Smooth muscle cell (in vitro differentiated cells): Measurements from ENCODE around the gene THRSP. TPM values are rescaled to one million over a fixed set of nuclear protein-coding genes. Genes with fewer than 3 reads are reported as not detected.

Source experiments
- DNase-seq: peaks from one replicate; lab custom pipeline; 2025; ENCODE audit not compliant: unreplicated experiment; lab: John Stamatoyannopoulos, UW
- H2AFZ ChIP-seq: fragments of 200-600 bp; sonication (generic); 2 replicates; pipeline ENCODE4 v1.6.0; 2016; ENCODE audit warnings: antibody characterized with exemption, low read depth, mild to moderate bottlenecking
- H3F3A ChIP-seq: fragments of 200-600 bp; sonication (generic); 2 replicates; pipeline ENCODE4 v1.6.0; 2017; ENCODE audit warnings: antibody characterized with exemption, low read depth
- H3K27ac ChIP-seq: fragments of 200-600 bp; sonication (generic); 2 replicates; pipeline ENCODE4 v1.5.1; 2016; ENCODE audit warnings: low read depth, mild to moderate bottlenecking
- H3K27me3 ChIP-seq: fragments of 200-600 bp; sonication (generic); 2 replicates; pipeline ENCODE4 v1.6.1; 2016; ENCODE audit warnings: low read depth, mild to moderate bottlenecking
- H3K36me3 ChIP-seq: fragments of 200-600 bp; sonication (generic); 2 replicates; pipeline ENCODE4 v1.5.1; 2016; ENCODE audit warnings: low read depth
- H3K4me1 ChIP-seq: fragments of 200-600 bp; sonication (generic); 2 replicates; pipeline ENCODE4 v1.5.1; 2016; ENCODE audit warnings: low read depth
- H3K4me2 ChIP-seq: fragments of 200-600 bp; sonication (generic); 2 replicates; pipeline ENCODE4 v1.6.0; 2016; ENCODE audit warnings: mild to moderate bottlenecking
- H3K4me3 ChIP-seq: fragments of 200-600 bp; sonication (generic); 2 replicates; pipeline ENCODE4 v1.5.1; 2016; ENCODE audit warnings: mild to moderate bottlenecking
- H3K79me2 ChIP-seq: fragments of 200-600 bp; sonication (generic); 2 replicates; pipeline ENCODE4 v1.6.0; 2016; ENCODE audit warnings: low read depth, mild to moderate bottlenecking
- H3K9ac ChIP-seq: fragments of 200-600 bp; sonication (generic); 2 replicates; pipeline ENCODE4 v1.6.0; 2016; ENCODE audit warnings: low read depth
- H3K9me3 ChIP-seq: fragments of 200-600 bp; sonication (generic); replicated peaks from 2 replicates; pipeline ENCODE4 v1.5.1; 2016; ENCODE audit warnings: low read depth
- H4K20me1 ChIP-seq: fragments of 200-600 bp; sonication (generic); 2 replicates; pipeline ENCODE4 v1.6.0; 2016; ENCODE audit warnings: low read depth
- CTCF ChIP-seq: fragments of 200-600 bp; sonication (generic); IDR thresholded peaks from 2 replicates; pipeline ENCODE4 v1.5.1; 2017; ENCODE audit warnings: borderline replicate concordance, mild to moderate bottlenecking, antibody characterized with exemption; ENCODE audit not compliant: insufficient read depth, poor library complexity, severe bottlenecking
- WGBS: methylation state at CpG from one replicate; pipeline ENCODE4 v1.1.7; 2016; ENCODE audit warnings: low lambda C conversion rate; 5-methylcytosine and 5-hydroxymethylcytosine counted together
- polyA plus RNA-seq: library from polyadenylated mRNA; unstranded; fragments of >200 nt; fragmentation: Nextera tagmentation; extraction: Ambion mirVana; gene quantifications from 2 replicates; pipeline ENCODE4 v1.2.1, GENCODE V29; 2016
- total RNA-seq: library from RNA; depleted of rRNA; stranded (reverse); fragments of >200 nt; gene quantifications from 2 replicates; pipeline ENCODE4 v1.2.3, GENCODE V29; 2014

The THRSP gene
- total and polyA plus RNA-seq, 2 experiments from 2014 or later = not detected

- Histone ChIP-seq H3K4me1 (no peaks in the 10 kb centered on the region), H2AFZ (no peak overlapping the region), H4K20me1 (no peaks in the 10 kb centered on the region), H3K27me3 (no peaks in the 10 kb centered on the region), H3K9me3 (no peaks in the 10 kb centered on the region), H3K79me2 (no peaks in the 10 kb centered on the region), H3K9ac (no peak overlapping the region), H3K4me2 (no peak overlapping the region), H3K27ac (no peak overlapping the region), H3F3A (no peaks in the 10 kb centered on the region), H3K4me3 (no peak overlapping the region), H3K36me3 (peaks cover 5% of the 10 kb centered on the region)
- 94% methylated on average over 4 of the region's 4 CpGs for WGBS
- no peak for DNase-seq
- no peak for TF ChIP-seq CTCF
These were observed 36.0 kb downstream of the THRSP start for GRCh38 chr11:78099666-78100065.

GRCh38 chr11:78100261-78100660, 36.6 kb downstream of the THRSP start:
- Histone ChIP-seq H3K4me2 (no peak overlapping the region), H3K9ac (no peak overlapping the region), H3K36me3 (peaks cover 5% of the 10 kb centered on the region), H3K79me2 (no peaks in the 10 kb centered on the region), H4K20me1 (no peaks in the 10 kb centered on the region), H3F3A (no peaks in the 10 kb centered on the region), H3K4me1 (no peaks in the 10 kb centered on the region), H3K27me3 (no peaks in the 10 kb centered on the region), H3K4me3 (no peak overlapping the region), H3K9me3 (no peaks in the 10 kb centered on the region), H3K27ac (no peak overlapping the region), H2AFZ (no peak overlapping the region)
- no peak for TF ChIP-seq CTCF
- 96% methylated on average over 5 of the region's 5 CpGs for WGBS
- DNase-seq = no peak

DNA sequence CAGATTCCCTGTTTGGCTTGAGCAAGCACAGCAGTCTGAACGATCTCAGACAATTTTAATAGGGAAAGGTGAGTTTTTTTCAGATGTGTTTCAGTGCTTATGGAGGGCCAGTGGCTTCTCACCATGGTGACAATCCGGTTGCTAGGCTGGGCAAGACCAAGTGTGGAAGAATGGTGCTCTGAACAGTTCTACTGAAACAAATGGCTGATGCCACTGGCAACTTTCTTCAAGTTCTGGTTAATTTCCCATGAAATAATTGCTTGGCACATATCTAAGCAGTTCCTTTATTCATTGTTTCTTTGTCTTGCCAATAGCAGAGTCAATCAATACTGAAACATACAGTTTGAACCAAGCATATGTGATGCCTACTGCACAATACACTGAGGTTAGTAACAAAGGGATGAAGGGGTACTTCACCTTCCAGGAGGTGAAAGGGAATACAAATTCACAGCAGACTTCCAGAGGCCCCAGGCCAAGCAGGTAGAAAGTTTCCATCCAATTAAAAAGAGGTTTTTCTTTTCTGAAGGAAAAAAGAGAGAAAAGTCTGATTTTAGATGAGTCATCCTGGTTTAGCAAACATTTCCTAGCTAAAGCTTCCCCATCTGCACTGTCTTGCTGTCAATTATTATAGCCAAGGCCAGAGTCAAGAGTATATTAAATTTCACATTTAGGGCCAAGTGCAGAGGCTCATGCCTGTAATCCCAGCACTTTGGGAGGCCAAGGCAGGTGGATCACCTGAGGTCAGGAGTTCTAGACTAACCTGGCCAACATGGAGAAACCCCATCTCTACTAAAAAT, 37.2 kb downstream of the THRSP start:
- no peaks in the 10 kb centered on the region for H3K4me1 ChIP-seq
- no peak for TF ChIP-seq CTCF

More for the DNA sequence above, 37.2 kb downstream of the THRSP start:
- no peaks in the 10 kb centered on the region for H3K9me3 ChIP-seq
- H3K4me2 ChIP-seq = no peak overlapping the region
- no peaks in the 10 kb centered on the region for H3K79me2 ChIP-seq
- no peak overlapping the region for H3K9ac ChIP-seq
- H3K27me3 ChIP-seq = no peaks in the 10 kb centered on the region
- H3F3A ChIP-seq = no peaks in the 10 kb centered on the region
- no peak overlapping the region for H3K4me3 ChIP-seq
- 98% methylated on average over 2 of the region's 2 CpGs for WGBS
- H3K27ac ChIP-seq = no peak overlapping the region
- peaks cover 5% of the 10 kb centered on the region for H3K36me3 ChIP-seq
- no peak overlapping the region for H2AFZ ChIP-seq
- no peak for DNase-seq
- no peaks in the 10 kb centered on the region for H4K20me1 ChIP-seq
